GM12878 (cell line): ENCODE measurements around the gene FARS2.

Experiments used
- FOS ChIP-seq: IDR thresholded peaks from 3 replicates; pipeline ENCODE4 v1.6.1; 2011; ENCODE audit warnings: borderline replicate concordance; ENCODE audit not compliant: insufficient read length; ENCODE audit errors: extremely low read depth
- JUND ChIP-seq: IDR thresholded peaks from 2 replicates; pipeline ENCODE4 v1.6.1; 2012; ENCODE audit warnings: low read depth, mild to moderate bottlenecking, low read length, improper control_type of control experiment, moderate library complexity
- MXI1 ChIP-seq: fragments of 150-350 bp; IDR thresholded peaks from 2 replicates; pipeline ENCODE4 v1.6.1; 2011; ENCODE audit warnings: low read depth, mild to moderate bottlenecking, inconsistent platforms, low read length, improper control_type of control experiment
- POLR2A ChIP-seq: IDR thresholded peaks from 2 replicates; pipeline ENCODE4 v1.6.1; 2011; ENCODE audit warnings: low read depth, mild to moderate bottlenecking, low read length
- RCOR1 ChIP-seq: conservative IDR thresholded peaks from 2 replicates; pipeline ENCODE4 v1.6.1; 2012; ENCODE audit warnings: low read depth, low read length, improper control_type of control experiment
- SMC3 ChIP-seq: IDR thresholded peaks from 2 replicates; pipeline ENCODE4 v1.6.1; 2011; ENCODE audit warnings: low read length, improper control_type of control experiment, borderline replicate concordance
- TF ChIP-seq, protein P1 (sequence below), 3 experiments: IDR thresholded peaks in 2 of 3; conservative IDR thresholded peaks in 1 of 3; 2 replicates each; pipeline ENCODE4 v1.5.1; 2011; ENCODE audit warnings: low read depth in 3 of 3, low read length in 3 of 3, mild to moderate bottlenecking in 3 of 3, control low read depth in 2 of 3, moderate library complexity in 2 of 3, inconsistent platforms in 1 of 3, mixed read lengths in 1 of 3; ENCODE audit not compliant: control insufficient read depth in 2 of 3, insufficient read depth in 1 of 3; ENCODE audit errors: extremely low read depth in 1 of 3

DNA sequence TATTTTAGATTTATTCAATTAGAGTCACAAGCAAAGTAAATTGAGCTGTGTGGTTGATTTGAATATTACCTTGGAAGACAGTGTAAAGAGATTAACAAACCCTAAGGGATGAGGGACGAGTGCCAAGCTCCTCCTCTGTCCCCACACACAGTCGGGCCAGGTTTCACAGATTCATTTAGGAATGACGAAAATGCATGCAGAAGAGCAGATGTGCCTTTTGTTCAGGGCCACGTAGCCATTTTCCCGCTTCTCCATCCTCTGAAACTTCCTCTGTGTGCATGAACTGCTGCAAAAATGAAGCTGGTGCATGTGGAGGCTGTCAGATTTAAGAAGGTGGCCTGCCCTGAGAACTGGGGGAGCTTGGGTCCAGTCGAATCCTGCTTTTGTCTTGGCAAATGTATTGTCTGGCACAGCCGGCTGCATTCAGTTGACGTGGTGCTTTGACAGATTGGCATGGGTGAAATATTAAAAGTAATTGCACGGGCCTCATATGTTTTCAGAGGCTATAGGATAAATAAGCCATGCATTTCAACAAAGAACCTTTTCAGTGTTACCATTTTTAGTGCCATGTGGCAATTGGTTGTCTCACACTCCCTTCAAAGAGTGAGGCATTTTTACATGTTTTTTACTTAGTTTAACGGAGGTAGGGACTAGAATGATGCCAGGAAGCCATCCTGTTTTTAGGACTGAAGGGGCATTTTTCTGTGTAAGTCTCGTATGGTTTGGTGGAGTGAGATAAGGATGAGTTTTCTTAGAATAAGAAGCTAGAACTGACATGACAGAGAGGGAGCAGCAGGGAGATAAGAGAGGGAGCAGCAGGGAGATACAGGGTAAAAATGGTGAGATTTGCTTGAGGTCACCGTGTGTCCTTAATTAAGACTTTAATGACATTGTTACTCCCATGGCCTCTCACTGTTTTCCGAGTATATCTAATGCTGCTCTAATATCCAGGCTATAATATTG lies 384.3 kb downstream of the FARS2 start:
- TF ChIP-seq POLR2A = no peak
- TF ChIP-seq FOS = no peak
- TF ChIP-seq, protein P1, sequence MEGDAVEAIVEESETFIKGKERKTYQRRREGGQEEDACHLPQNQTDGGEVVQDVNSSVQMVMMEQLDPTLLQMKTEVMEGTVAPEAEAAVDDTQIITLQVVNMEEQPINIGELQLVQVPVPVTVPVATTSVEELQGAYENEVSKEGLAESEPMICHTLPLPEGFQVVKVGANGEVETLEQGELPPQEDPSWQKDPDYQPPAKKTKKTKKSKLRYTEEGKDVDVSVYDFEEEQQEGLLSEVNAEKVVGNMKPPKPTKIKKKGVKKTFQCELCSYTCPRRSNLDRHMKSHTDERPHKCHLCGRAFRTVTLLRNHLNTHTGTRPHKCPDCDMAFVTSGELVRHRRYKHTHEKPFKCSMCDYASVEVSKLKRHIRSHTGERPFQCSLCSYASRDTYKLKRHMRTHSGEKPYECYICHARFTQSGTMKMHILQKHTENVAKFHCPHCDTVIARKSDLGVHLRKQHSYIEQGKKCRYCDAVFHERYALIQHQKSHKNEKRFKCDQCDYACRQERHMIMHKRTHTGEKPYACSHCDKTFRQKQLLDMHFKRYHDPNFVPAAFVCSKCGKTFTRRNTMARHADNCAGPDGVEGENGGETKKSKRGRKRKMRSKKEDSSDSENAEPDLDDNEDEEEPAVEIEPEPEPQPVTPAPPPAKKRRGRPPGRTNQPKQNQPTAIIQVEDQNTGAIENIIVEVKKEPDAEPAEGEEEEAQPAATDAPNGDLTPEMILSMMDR (IDR thresholded peaks at IDR 0.05 in 2 of 3, conservative IDR thresholded peaks at IDR 0.05 in 1 of 3; ENCODE audit: control insufficient read depth in 2 of 3, extremely low read depth in 1 of 3, insufficient read depth in 1 of 3, low read depth in 3 of 3, low read length in 3 of 3) = no peak
- no peak for TF ChIP-seq SMC3
- no peak for TF ChIP-seq JUND
- TF ChIP-seq MXI1 = no peak
- TF ChIP-seq RCOR1 = no peak
